Astrocyte (in vitro differentiated cells and primary cell): Measurements from ENCODE around the gene CCL11. TPM values are rescaled to one million over a fixed set of nuclear protein-coding genes. Genes with fewer than 3 reads are reported as not detected.
"Not testable (repeated sequence)": the region's sequence is repeated elsewhere in the genome, so short reads cannot be mapped to it uniquely, and the experiment has no call there.

Experiments
- DNase-seq: peaks from one replicate; pipeline ENCODE4 v3.0.0-alpha.2; 2010; ENCODE audit warnings: low read depth
- FAIRE-seq: peaks from 2 replicates; lab custom pipeline; 2011; peaks lifted over from hg19 to GRCh38; lab: Jason Lieb, UNC
- H2AFZ ChIP-seq: 2 replicates; pipeline ENCODE4 v1.6.0; 2012; ENCODE audit warnings: low read depth, low read length, inconsistent platforms
- H3K27ac ChIP-seq: 2 replicates; pipeline ENCODE4 v1.5.1; 2011; ENCODE audit warnings: low read depth, low read length, inconsistent platforms
- H3K27me3 ChIP-seq: 2 replicates; pipeline ENCODE4 v1.6.0; 2011; ENCODE audit warnings: low read length, inconsistent platforms; ENCODE audit not compliant: insufficient read depth
- H3K36me3 ChIP-seq: 2 replicates; pipeline ENCODE4 v1.5.1; 2011; ENCODE audit warnings: low read length, inconsistent platforms; ENCODE audit not compliant: insufficient read depth
- H3K4me1 ChIP-seq: 2 replicates; pipeline ENCODE4 v1.5.1; 2011; ENCODE audit warnings: low read length, inconsistent platforms; ENCODE audit not compliant: insufficient read depth
- H3K4me2 ChIP-seq: 2 replicates; pipeline ENCODE4 v1.6.0; 2012; ENCODE audit warnings: low read length, inconsistent platforms
- H3K4me3 ChIP-seq: 2 replicates; pipeline ENCODE4 v1.5.1; 2011; ENCODE audit warnings: low read depth, mild to moderate bottlenecking, low read length, inconsistent platforms; ENCODE audit not compliant: insufficient read depth
- H3K79me2 ChIP-seq: 2 replicates; pipeline ENCODE4 v1.6.0; 2012; ENCODE audit warnings: mild to moderate bottlenecking, low read length, inconsistent platforms; ENCODE audit not compliant: insufficient read depth
- H3K9ac ChIP-seq: 2 replicates; pipeline ENCODE4 v1.6.0; 2012; ENCODE audit warnings: mild to moderate bottlenecking, low read length, inconsistent platforms
- H3K9me3 ChIP-seq: 2 replicates; pipeline ENCODE4 v1.5.1; 2012; ENCODE audit warnings: low read depth, mild to moderate bottlenecking, low read length, inconsistent platforms; ENCODE audit not compliant: insufficient read depth
- H4K20me1 ChIP-seq: 2 replicates; pipeline ENCODE4 v1.6.0; 2012; ENCODE audit warnings: low read length, inconsistent platforms; ENCODE audit not compliant: insufficient read depth
- H3K27ac Mint-ChIP-seq: one replicate; pipeline ENCODE4 v1.8.0; 2021; ENCODE audit warnings: mild to moderate bottlenecking, mixed read lengths; ENCODE audit not compliant: unreplicated experiment
- H3K27me3 Mint-ChIP-seq: one replicate; pipeline ENCODE4 v1.8.0; 2021; ENCODE audit warnings: low read depth, mixed read lengths; ENCODE audit not compliant: unreplicated experiment
- H3K36me3 Mint-ChIP-seq: one replicate; pipeline ENCODE4 v1.8.0; 2021; ENCODE audit warnings: low read depth, mixed read lengths; ENCODE audit not compliant: unreplicated experiment
- H3K4me1 Mint-ChIP-seq: one replicate; pipeline ENCODE4 v1.8.0; 2021; ENCODE audit warnings: low read depth, mixed read lengths; ENCODE audit not compliant: unreplicated experiment
- H3K4me3 Mint-ChIP-seq: one replicate; pipeline ENCODE4 v1.8.0; 2021; ENCODE audit warnings: mild to moderate bottlenecking, moderate library complexity, mixed read lengths; ENCODE audit not compliant: unreplicated experiment
- H3K9me3 Mint-ChIP-seq: one replicate; pipeline ENCODE4 v1.8.0; 2021; ENCODE audit warnings: mild to moderate bottlenecking, mixed read lengths; ENCODE audit not compliant: unreplicated experiment
- CTCF ChIP-seq: IDR thresholded peaks from 2 replicates; pipeline ENCODE4 v1.5.1; 2011; ENCODE audit warnings: low read depth, mild to moderate bottlenecking, inconsistent platforms, low read length, moderate library complexity; ENCODE audit not compliant: insufficient read depth
- EZH2 ChIP-seq: IDR thresholded peaks from 2 replicates; pipeline ENCODE4 v1.6.1; 2012; ENCODE audit warnings: mild to moderate bottlenecking, low read length, inconsistent platforms; ENCODE audit not compliant: insufficient read depth
- total RNA-seq: library from RNA; stranded (reverse); gene quantifications from 2 replicates; pipeline ENCODE4 v1.2.1, GENCODE V29; 2021

Gene CCL11
- total RNA-seq, 1 donor from 2014 or later, result not detected

GRCh38 chr17:34321964-34322363 lies 36.4 kb downstream of the CCL11 start:
- Histone ChIP-seq H3K4me2 (no peak overlapping the region), H2AFZ (no peak overlapping the region), H3K36me3 (no peaks in the 10 kb centered on the region), H3K4me1 (no peaks in the 10 kb centered on the region), H3K4me3 (no peak overlapping the region), H3K27ac (no peak overlapping the region), H3K9me3 (no peaks in the 10 kb centered on the region), H3K79me2 (no peaks in the 10 kb centered on the region), H4K20me1 (no peaks in the 10 kb centered on the region), H3K9ac (no peak overlapping the region), H3K27me3 (no peaks in the 10 kb centered on the region)
- FAIRE-seq (no peak), DNase-seq (no peak)
- peaks cover 14% of the 10 kb centered on the region for H3K27me3 Mint-ChIP-seq
- no peak overlapping the region for H3K27ac Mint-ChIP-seq
- no peaks in the 10 kb centered on the region for H3K4me1 Mint-ChIP-seq
- no peak overlapping the region for H3K4me3 Mint-ChIP-seq
- no peak for TF ChIP-seq CTCF
- TF ChIP-seq EZH2, result no peak
- peaks cover 8% of the 10 kb centered on the region for H3K9me3 Mint-ChIP-seq
- no peaks in the 10 kb centered on the region for H3K36me3 Mint-ChIP-seq

GRCh38 chr17:34327580-34327979 lies 42.0 kb downstream of the CCL11 start:
- FAIRE-seq, H3K27me3 ChIP-seq, H2AFZ ChIP-seq, H3K9ac ChIP-seq, H3K27ac ChIP-seq, H3K36me3 ChIP-seq, H3K4me3 ChIP-seq, H3K27ac Mint-ChIP-seq, H4K20me1 ChIP-seq, H3K4me3 Mint-ChIP-seq, H3K4me1 ChIP-seq, H3K4me2 ChIP-seq, H3K4me1 Mint-ChIP-seq, H3K36me3 Mint-ChIP-seq, H3K79me2 ChIP-seq, H3K9me3 ChIP-seq, DNase-seq: not testable (repeated sequence)
- H3K9me3 Mint-ChIP-seq, result peaks cover 10% of the 10 kb centered on the region
- H3K27me3 Mint-ChIP-seq, result peaks cover 14% of the 10 kb centered on the region

DNA sequence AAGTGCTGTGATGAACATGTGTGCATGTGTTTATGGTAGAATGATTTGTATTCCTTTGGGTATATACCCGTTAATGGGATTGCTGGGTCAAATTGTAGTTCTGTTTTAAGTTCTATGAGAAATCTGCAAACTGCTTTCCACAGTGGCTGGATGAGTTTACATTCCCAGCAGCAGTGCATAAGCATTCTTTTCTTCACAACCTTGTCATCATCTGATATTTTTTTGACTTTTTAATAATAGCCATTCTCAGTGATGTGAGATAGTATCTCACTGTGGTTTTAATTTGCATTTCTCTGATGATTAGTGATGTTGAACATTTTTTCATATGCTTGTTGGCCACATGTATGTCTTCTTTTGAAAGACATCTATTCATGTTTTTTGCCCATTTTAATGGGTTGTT lies 52.2 kb downstream of the CCL11 start:
- no peak for TF ChIP-seq CTCF
- TF ChIP-seq EZH2, result no peak
- FAIRE-seq, result no peak
- H3K27me3 Mint-ChIP-seq, result peaks cover 8% of the 10 kb centered on the region

More for the DNA sequence above, 52.2 kb downstream of the CCL11 start:
- no peaks in the 10 kb centered on the region for H3K27me3 ChIP-seq
- no peak overlapping the region for H3K27ac Mint-ChIP-seq
- H3K79me2 ChIP-seq, result no peaks in the 10 kb centered on the region
- H3K4me1 Mint-ChIP-seq, result no peaks in the 10 kb centered on the region
- no peak overlapping the region for H3K27ac ChIP-seq
- no peak overlapping the region for H3K4me3 ChIP-seq
- no peak overlapping the region for H3K4me2 ChIP-seq
- peaks cover 5% of the 10 kb centered on the region for H3K9me3 Mint-ChIP-seq
- H4K20me1 ChIP-seq, result no peaks in the 10 kb centered on the region
- H3K9ac ChIP-seq, result no peak overlapping the region
- no peaks in the 10 kb centered on the region for H3K4me1 ChIP-seq
- H3K36me3 ChIP-seq, result no peaks in the 10 kb centered on the region
- H2AFZ ChIP-seq, result no peak overlapping the region
- H3K9me3 ChIP-seq, result no peaks in the 10 kb centered on the region
- no peak for DNase-seq
- no peak overlapping the region for H3K4me3 Mint-ChIP-seq
- H3K36me3 Mint-ChIP-seq, result no peaks in the 10 kb centered on the region

Other genes with a start within 250 kb of the CCL11 start
- gene CCL2, start 30.5 kb upstream of the CCL11 start, total RNA-seq, result 44.1 and 54.2 TPM in 2 replicates
- not detected in 2 replicates for gene CCL7, start 15.5 kb upstream of the CCL11 start, total RNA-seq
- gene CCL8, start 33.7 kb downstream of the CCL11 start, total RNA-seq, result not detected in 2 replicates
- not detected in 2 replicates for gene CCL13, start 70.7 kb downstream of the CCL11 start, total RNA-seq
- gene CCL1, start 77.5 kb downstream of the CCL11 start, total RNA-seq, result not detected in 2 replicates